ENCODE data around the gene LOC101059915.
"Not testable (repeated sequence)": the region's sequence is repeated elsewhere in the genome, so short reads cannot be mapped to it uniquely, and the experiment has no call there.

DNA sequence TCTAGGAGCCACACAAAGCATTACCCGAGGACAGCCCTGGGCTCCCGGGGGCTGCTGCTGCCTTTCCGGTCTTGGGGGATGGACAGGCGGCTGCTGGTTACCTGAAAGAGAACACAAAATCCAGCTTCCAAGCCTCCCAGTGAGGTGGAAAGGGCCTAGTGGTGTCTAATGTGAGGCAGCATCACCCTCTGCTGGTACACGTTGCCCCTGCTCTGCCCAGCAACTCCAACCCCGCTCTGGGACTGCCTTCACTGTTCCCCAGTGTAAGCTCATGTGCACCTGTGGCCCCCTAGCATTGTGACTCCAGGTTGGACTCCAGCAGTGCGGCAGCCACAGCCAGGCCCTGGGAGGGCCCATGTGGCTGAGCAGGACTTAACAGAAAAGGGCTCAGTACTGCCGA is 48.2 kb downstream of the LOC101059915 start:
- TF ChIP-seq, protein P1, sequence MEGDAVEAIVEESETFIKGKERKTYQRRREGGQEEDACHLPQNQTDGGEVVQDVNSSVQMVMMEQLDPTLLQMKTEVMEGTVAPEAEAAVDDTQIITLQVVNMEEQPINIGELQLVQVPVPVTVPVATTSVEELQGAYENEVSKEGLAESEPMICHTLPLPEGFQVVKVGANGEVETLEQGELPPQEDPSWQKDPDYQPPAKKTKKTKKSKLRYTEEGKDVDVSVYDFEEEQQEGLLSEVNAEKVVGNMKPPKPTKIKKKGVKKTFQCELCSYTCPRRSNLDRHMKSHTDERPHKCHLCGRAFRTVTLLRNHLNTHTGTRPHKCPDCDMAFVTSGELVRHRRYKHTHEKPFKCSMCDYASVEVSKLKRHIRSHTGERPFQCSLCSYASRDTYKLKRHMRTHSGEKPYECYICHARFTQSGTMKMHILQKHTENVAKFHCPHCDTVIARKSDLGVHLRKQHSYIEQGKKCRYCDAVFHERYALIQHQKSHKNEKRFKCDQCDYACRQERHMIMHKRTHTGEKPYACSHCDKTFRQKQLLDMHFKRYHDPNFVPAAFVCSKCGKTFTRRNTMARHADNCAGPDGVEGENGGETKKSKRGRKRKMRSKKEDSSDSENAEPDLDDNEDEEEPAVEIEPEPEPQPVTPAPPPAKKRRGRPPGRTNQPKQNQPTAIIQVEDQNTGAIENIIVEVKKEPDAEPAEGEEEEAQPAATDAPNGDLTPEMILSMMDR (conservative IDR thresholded peaks at IDR 0.05; ENCODE audit: low read length): not testable (repeated sequence)
- not testable (repeated sequence) for TF ChIP-seq EZH2phosphoT487 (IDR thresholded peaks at IDR 0.05; ENCODE audit: borderline replicate concordance, low read depth, low read length)

All from OCI-LY7 (cell line).